ENCODE results near the gene ACCSL.

ACCSL gene

GRCh38 chr11:44080951-44081350, 33.2 kb downstream of the ACCSL start:
- in situ Hi-C loops (cut with MboI; ENCODE audit: low sequenced_read_pairs): no loop called here
- no peaks in the 10 kb centered on the region for H3K9me3 ChIP-seq
- H3K27me3 ChIP-seq (ENCODE audit: low read depth): no peaks in the 10 kb centered on the region
- H3K36me3 ChIP-seq (replicated peaks): no peaks in the 10 kb centered on the region
- H3K4me1 ChIP-seq: peaks cover 3% of the 10 kb centered on the region
- H3K4me3 ChIP-seq: no peak overlapping the region
- no peak for DNase-seq (ENCODE audit: low spot score in 2 of 2)

- no peak for DNase-seq (ENCODE audit: low spot score in 2 of 2)
- Histone ChIP-seq H3K9me3 (no peaks in the 10 kb centered on the region; the same call in 1 of the 2 replicates), H3K4me3 (no peak overlapping the region), H3K36me3 (replicated peaks) (no peaks in the 10 kb centered on the region), H3K27me3 (ENCODE audit: low read depth) (no peaks in the 10 kb centered on the region), H3K4me1 (no peaks in the 10 kb centered on the region)
- in situ Hi-C loops (cut with MboI; ENCODE audit: low sequenced_read_pairs): no loop called here
Measured at GRCh38 chr11:44082645-44083044, 34.9 kb downstream of the ACCSL start.

GRCh38 chr11:44083433-44083832, 35.7 kb downstream of the ACCSL start:
- Histone ChIP-seq H3K4me1 (no peaks in the 10 kb centered on the region), H3K27me3 (ENCODE audit: low read depth) (no peaks in the 10 kb centered on the region), H3K9me3 (no peaks in the 10 kb centered on the region; the same call in 1 of the 2 replicates), H3K36me3 (replicated peaks) (no peaks in the 10 kb centered on the region), H3K4me3 (no peak overlapping the region)
- no peak for DNase-seq (ENCODE audit: low spot score in 2 of 2)
- in situ Hi-C loops (cut with MboI; ENCODE audit: low sequenced_read_pairs): no loop called here

- no peaks in the 10 kb centered on the region for H3K4me1 ChIP-seq
- in situ Hi-C loops (cut with MboI; ENCODE audit: low sequenced_read_pairs): no loop called here
- no peak for DNase-seq (ENCODE audit: low spot score in 2 of 2)
- H3K9me3 ChIP-seq: no peaks in the 10 kb centered on the region; the same call in 1 of the 2 replicates
- no peak overlapping the region for H3K4me3 ChIP-seq
- no peaks in the 10 kb centered on the region for H3K27me3 ChIP-seq (ENCODE audit: low read depth)
- no peaks in the 10 kb centered on the region for H3K36me3 ChIP-seq (replicated peaks)
Measured at GRCh38 chr11:44083906-44084305, 36.1 kb downstream of the ACCSL start.

- H3K9me3 ChIP-seq: no peaks in the 10 kb centered on the region; the same call in 1 of the 2 replicates
- in situ Hi-C loops (cut with MboI; ENCODE audit: low sequenced_read_pairs): no loop called here
- DNase-seq (ENCODE audit: low spot score in 2 of 2): no peak
- H3K27me3 ChIP-seq (ENCODE audit: low read depth): no peaks in the 10 kb centered on the region
- no peaks in the 10 kb centered on the region for H3K36me3 ChIP-seq (replicated peaks)
- no peaks in the 10 kb centered on the region for H3K4me1 ChIP-seq
- H3K4me3 ChIP-seq: no peak overlapping the region
Measured at GRCh38 chr11:44085330-44085729, 37.5 kb downstream of the ACCSL start.

GRCh38 chr11:44088377-44088776, 40.6 kb downstream of the ACCSL start:
- Histone ChIP-seq H3K4me3 (no peak overlapping the region), H3K4me1 (no peaks in the 10 kb centered on the region), H3K27me3 (ENCODE audit: low read depth) (no peaks in the 10 kb centered on the region), H3K36me3 (replicated peaks) (no peaks in the 10 kb centered on the region), H3K9me3 (no peaks in the 10 kb centered on the region; the same call in 1 of the 2 replicates)
- no peak for DNase-seq (ENCODE audit: low spot score in 2 of 2)
- in situ Hi-C loops (cut with MboI; ENCODE audit: low sequenced_read_pairs): no loop called here

- Histone ChIP-seq H3K36me3 (replicated peaks) (no peaks in the 10 kb centered on the region), H3K27me3 (ENCODE audit: low read depth) (no peaks in the 10 kb centered on the region), H3K9me3 (no peaks in the 10 kb centered on the region; the same call in 1 of the 2 replicates), H3K4me1 (no peaks in the 10 kb centered on the region), H3K4me3 (no peak overlapping the region)
- DNase-seq (ENCODE audit: low spot score in 2 of 2): no peak
- in situ Hi-C loops (cut with MboI; ENCODE audit: low sequenced_read_pairs): no loop called here
Measured at GRCh38 chr11:44088871-44089270, 41.1 kb downstream of the ACCSL start.

GRCh38 chr11:44090539-44090938, 42.8 kb downstream of the ACCSL start:
- in situ Hi-C loops (cut with MboI; ENCODE audit: low sequenced_read_pairs): no loop called here
- no peaks in the 10 kb centered on the region for H3K4me1 ChIP-seq
- no peaks in the 10 kb centered on the region for H3K27me3 ChIP-seq (ENCODE audit: low read depth)
- 0 out of 2 replicates have a peak, but pooled peaks cover under 1% of the 10 kb centered on the region for H3K36me3 ChIP-seq (replicated peaks)
- DNase-seq (ENCODE audit: low spot score in 2 of 2): no peak
- H3K9me3 ChIP-seq: no peaks in the 10 kb centered on the region; the same call in 1 of the 2 replicates
- H3K4me3 ChIP-seq: no peak overlapping the region

GRCh38 chr11:44094260-44094868, 46.6 kb downstream of the ACCSL start:
- Histone ChIP-seq H3K27me3 (ENCODE audit: low read depth) (no peaks in the 10 kb centered on the region), H3K36me3 (replicated peaks) (0 out of 2 replicates have a peak, but pooled peaks cover 4% of the 10 kb centered on the region), H3K4me3 (no peak overlapping the region), H3K4me1 (peaks cover 8% of the 10 kb centered on the region), H3K9me3 (no peaks in the 10 kb centered on the region)
- in situ Hi-C loops (cut with MboI; ENCODE audit: low sequenced_read_pairs): no loop called here
- peak; percentile 74 to 90 for DNase-seq (ENCODE audit: low spot score in 2 of 2)

GRCh38 chr11:44095506-44096359, 48.0 kb downstream of the ACCSL start, which contains the start of gene EXT2:
Gene EXT2 (plus strand): TSS chr11:44095678. CDS start chr11:44107713, 12,035 bp downstream.
- in situ Hi-C loops (cut with MboI; ENCODE audit: low sequenced_read_pairs): no loop called here
- Histone ChIP-seq H3K36me3 (replicated peaks) (0 out of 2 replicates have a peak, but pooled peaks cover 4% of the 10 kb centered on the region), H3K4me3 (peak within 1 kb of the TSS; percentile 67), H3K9me3 (no peaks in the 10 kb centered on the region), H3K4me1 (peaks cover 8% of the 10 kb centered on the region), H3K27me3 (ENCODE audit: low read depth) (no peaks in the 10 kb centered on the region)
- peak; percentile 73 to 89 for DNase-seq (ENCODE audit: low spot score in 2 of 2)

- Histone ChIP-seq H3K27me3 (ENCODE audit: low read depth) (no peaks in the 10 kb centered on the region), H3K4me1 (peaks cover 8% of the 10 kb centered on the region), H3K9me3 (no peaks in the 10 kb centered on the region), H3K4me3 (peak overlapping the region; percentile 67), H3K36me3 (replicated peaks) (0 out of 2 replicates have a peak, but pooled peaks cover 4% of the 10 kb centered on the region)
- DNase-seq (ENCODE audit: low spot score in 2 of 2): no peak
- in situ Hi-C loops (cut with MboI; ENCODE audit: low sequenced_read_pairs): no loop called here
Measured at GRCh38 chr11:44096360-44097185, 48.8 kb downstream of the ACCSL start.

GRCh38 chr11:44097821-44098220, 50.0 kb downstream of the ACCSL start:
- Histone ChIP-seq H3K9me3 (no peaks in the 10 kb centered on the region), H3K36me3 (replicated peaks) (0 out of 2 replicates have a peak, but pooled peaks cover 4% of the 10 kb centered on the region), H3K27me3 (ENCODE audit: low read depth) (no peaks in the 10 kb centered on the region), H3K4me3 (no peak overlapping the region), H3K4me1 (peaks cover 8% of the 10 kb centered on the region)
- in situ Hi-C loops (cut with MboI; ENCODE audit: low sequenced_read_pairs): no loop called here
- no peak for DNase-seq (ENCODE audit: low spot score in 2 of 2)

- Histone ChIP-seq H3K4me3 (no peak overlapping the region), H3K4me1 (peaks cover 8% of the 10 kb centered on the region), H3K36me3 (replicated peaks) (no peaks in the 10 kb centered on the region), H3K27me3 (ENCODE audit: low read depth) (no peaks in the 10 kb centered on the region), H3K9me3 (no peaks in the 10 kb centered on the region)
- no peak for DNase-seq (ENCODE audit: low spot score in 2 of 2)
- in situ Hi-C loops (cut with MboI; ENCODE audit: low sequenced_read_pairs): loop anchor here (10.0 kb wide), 1 partner anchor 444 kb away; no protein-coding TSS in a partner anchor
Measured at GRCh38 chr11:44101098-44101497, 53.3 kb downstream of the ACCSL start.

Measured in HAP-1 (cell line).